Neural cell (in vitro differentiated cells): Measurements from ENCODE around the gene SP110. TPM values are rescaled to one million over a fixed set of nuclear protein-coding genes. Genes with fewer than 3 reads are reported as not detected.
A peak's percentile ranks its signal among the peaks of the same experiment; 100 is the strongest.

Source experiments
- H2AFZ ChIP-seq: fragments of 200-600, 300-800 bp; sonication (generic), shearing (Covaris generic); 2 replicates; pipeline ENCODE4 v1.6.0; 2014; ENCODE audit warnings: low read depth, mild to moderate bottlenecking, antibody characterized with exemption, low read length, moderate library complexity
- H3F3A ChIP-seq: fragments of 200-600 bp; shearing (Covaris generic); 2 replicates; pipeline ENCODE4 v1.6.1; 2016; ENCODE audit warnings: mild to moderate bottlenecking, moderate library complexity, mixed read lengths, antibody characterized with exemption, low read length; ENCODE audit not compliant: insufficient read depth, poor library complexity, severe bottlenecking
- H3K27ac ChIP-seq: fragments of 200-600, 300-800 bp; sonication (generic), shearing (Covaris generic); 2 replicates; pipeline ENCODE4 v1.5.1; 2014; ENCODE audit warnings: mild to moderate bottlenecking, low read length, moderate library complexity
- H3K27me3 ChIP-seq: fragments of 300-800, 200-600 bp; sonication (generic), shearing (Covaris generic); 2 replicates; pipeline ENCODE4 v1.6.0; 2014; ENCODE audit warnings: mild to moderate bottlenecking, low read depth, low read length, moderate library complexity; ENCODE audit not compliant: insufficient read depth
- H3K36me3 ChIP-seq: fragments of 300-800, 200-600 bp; sonication (generic), shearing (Covaris generic); 2 replicates; pipeline ENCODE4 v1.5.1; 2014; ENCODE audit warnings: mild to moderate bottlenecking, antibody characterized with exemption, low read length, moderate library complexity; ENCODE audit not compliant: insufficient read depth
- H3K4me2 ChIP-seq: fragments of 300-800, 200-600 bp; sonication (generic), shearing (Covaris generic); 2 replicates; pipeline ENCODE4 v1.6.0; 2014; ENCODE audit warnings: mild to moderate bottlenecking, low read length
- H3K4me3 ChIP-seq: fragments of 300-800, 200-600 bp; sonication (generic), shearing (Covaris generic); 2 replicates; pipeline ENCODE4 v1.5.1; 2014; ENCODE audit warnings: mild to moderate bottlenecking, low read length, moderate library complexity
- H3K79me2 ChIP-seq: fragments of 200-600 bp; shearing (Covaris generic); replicated peaks from 2 replicates; pipeline ENCODE4 v1.6.0; 2014; ENCODE audit warnings: mild to moderate bottlenecking, low read length, moderate library complexity; ENCODE audit not compliant: insufficient read depth
- H3K9ac ChIP-seq: fragments of 300-800, 200-600 bp; sonication (generic), shearing (Covaris generic); 2 replicates; pipeline ENCODE4 v1.6.1; 2016; ENCODE audit warnings: mild to moderate bottlenecking, low read length, mixed read lengths
- H3K9me2 ChIP-seq: fragments of 200-600 bp; shearing (Covaris generic); 2 replicates; pipeline ENCODE4 v1.6.1; 2016; ENCODE audit warnings: mild to moderate bottlenecking, low read length, mixed read lengths; ENCODE audit not compliant: insufficient read depth
- H3K9me3 ChIP-seq: fragments of 200-600, 300-800 bp; sonication (generic), shearing (Covaris generic); 2 replicates; pipeline ENCODE4 v1.6.1; 2016; ENCODE audit warnings: mild to moderate bottlenecking, mixed run types, low read length, moderate library complexity, mixed read lengths
- H4K20me1 ChIP-seq: fragments of 200-600 bp; shearing (Covaris generic); 2 replicates; pipeline ENCODE4 v1.6.1; 2016; ENCODE audit warnings: mild to moderate bottlenecking, mixed run types; ENCODE audit not compliant: insufficient read depth
- EP300 ChIP-seq: fragments of 450-650 bp; conservative IDR thresholded peaks from 2 replicates; pipeline ENCODE4 v1.6.1; 2014; ENCODE audit warnings: antibody characterized with exemption, mild to moderate bottlenecking, moderate library complexity; ENCODE audit not compliant: poor library complexity, severe bottlenecking
- EZH2 ChIP-seq: fragments of 200-600, 300-800 bp; shearing (Covaris generic), sonication (generic); IDR thresholded peaks from 2 replicates; pipeline ENCODE4 v1.6.1; 2014; ENCODE audit warnings: antibody characterized with exemption, low read length, borderline replicate concordance, mild to moderate bottlenecking; ENCODE audit not compliant: insufficient read depth, poor library complexity, severe bottlenecking
- MXI1 ChIP-seq: fragments of 450-650 bp; conservative IDR thresholded peaks from 2 replicates; pipeline ENCODE4 v1.6.1; 2014; ENCODE audit warnings: antibody characterized with exemption, mild to moderate bottlenecking; ENCODE audit not compliant: poor library complexity, severe bottlenecking
- POLR2AphosphoS5 ChIP-seq: IDR thresholded peaks from 2 replicates; pipeline ENCODE4 v1.6.1; 2012
- RAD21 ChIP-seq: fragments of 450-650 bp; conservative IDR thresholded peaks from 2 replicates; pipeline ENCODE4 v1.6.1; 2014; ENCODE audit warnings: antibody characterized with exemption, mild to moderate bottlenecking, moderate library complexity
- SMC3 ChIP-seq: fragments of 450-650 bp; conservative IDR thresholded peaks from 2 replicates; pipeline ENCODE4 v1.6.1; 2014; ENCODE audit warnings: antibody characterized with exemption, mild to moderate bottlenecking, moderate library complexity; ENCODE audit not compliant: poor library complexity
- TAF1 ChIP-seq: IDR thresholded peaks from 2 replicates; pipeline ENCODE4 v1.6.1; 2012; ENCODE audit warnings: low read depth
- polyA plus RNA-seq: library from polyadenylated mRNA; depleted of rRNA; stranded (reverse); fragments of >200 nt; gene quantifications from 2 replicates; pipeline ENCODE4 v1.2.3, GENCODE V29; 2014
- TF ChIP-seq, protein P1 (sequence below): fragments of 450-650 bp; IDR thresholded peaks from 2 replicates; pipeline ENCODE4 v1.5.1; 2014; ENCODE audit warnings: antibody characterized with exemption, mild to moderate bottlenecking, moderate library complexity; ENCODE audit not compliant: poor library complexity, severe bottlenecking
- TF ChIP-seq, protein P2 (sequence below): IDR thresholded peaks from 2 replicates; pipeline ENCODE4 v1.6.1; 2012; ENCODE audit warnings: borderline replicate concordance

SP110 gene
- polyA plus RNA-seq, 1 donor from 2014 or later: not detected

- Histone ChIP-seq H2AFZ (no peak overlapping the region), H4K20me1 (no peaks in the 10 kb centered on the region), H3K9me2 (no peaks in the 10 kb centered on the region), H3K27me3 (no peaks in the 10 kb centered on the region), H3K4me3 (no peak overlapping the region), H3K9me3 (no peaks in the 10 kb centered on the region), H3K36me3 (no peaks in the 10 kb centered on the region), H3K4me2 (no peak overlapping the region), H3K27ac (no peak overlapping the region), H3K9ac (no peak overlapping the region), H3K79me2 (no peaks in the 10 kb centered on the region), H3F3A (no peaks in the 10 kb centered on the region)
- no peak for TF ChIP-seq MXI1
- TF ChIP-seq, protein P1, sequence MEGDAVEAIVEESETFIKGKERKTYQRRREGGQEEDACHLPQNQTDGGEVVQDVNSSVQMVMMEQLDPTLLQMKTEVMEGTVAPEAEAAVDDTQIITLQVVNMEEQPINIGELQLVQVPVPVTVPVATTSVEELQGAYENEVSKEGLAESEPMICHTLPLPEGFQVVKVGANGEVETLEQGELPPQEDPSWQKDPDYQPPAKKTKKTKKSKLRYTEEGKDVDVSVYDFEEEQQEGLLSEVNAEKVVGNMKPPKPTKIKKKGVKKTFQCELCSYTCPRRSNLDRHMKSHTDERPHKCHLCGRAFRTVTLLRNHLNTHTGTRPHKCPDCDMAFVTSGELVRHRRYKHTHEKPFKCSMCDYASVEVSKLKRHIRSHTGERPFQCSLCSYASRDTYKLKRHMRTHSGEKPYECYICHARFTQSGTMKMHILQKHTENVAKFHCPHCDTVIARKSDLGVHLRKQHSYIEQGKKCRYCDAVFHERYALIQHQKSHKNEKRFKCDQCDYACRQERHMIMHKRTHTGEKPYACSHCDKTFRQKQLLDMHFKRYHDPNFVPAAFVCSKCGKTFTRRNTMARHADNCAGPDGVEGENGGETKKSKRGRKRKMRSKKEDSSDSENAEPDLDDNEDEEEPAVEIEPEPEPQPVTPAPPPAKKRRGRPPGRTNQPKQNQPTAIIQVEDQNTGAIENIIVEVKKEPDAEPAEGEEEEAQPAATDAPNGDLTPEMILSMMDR: no peak
- TF ChIP-seq, protein P2, sequence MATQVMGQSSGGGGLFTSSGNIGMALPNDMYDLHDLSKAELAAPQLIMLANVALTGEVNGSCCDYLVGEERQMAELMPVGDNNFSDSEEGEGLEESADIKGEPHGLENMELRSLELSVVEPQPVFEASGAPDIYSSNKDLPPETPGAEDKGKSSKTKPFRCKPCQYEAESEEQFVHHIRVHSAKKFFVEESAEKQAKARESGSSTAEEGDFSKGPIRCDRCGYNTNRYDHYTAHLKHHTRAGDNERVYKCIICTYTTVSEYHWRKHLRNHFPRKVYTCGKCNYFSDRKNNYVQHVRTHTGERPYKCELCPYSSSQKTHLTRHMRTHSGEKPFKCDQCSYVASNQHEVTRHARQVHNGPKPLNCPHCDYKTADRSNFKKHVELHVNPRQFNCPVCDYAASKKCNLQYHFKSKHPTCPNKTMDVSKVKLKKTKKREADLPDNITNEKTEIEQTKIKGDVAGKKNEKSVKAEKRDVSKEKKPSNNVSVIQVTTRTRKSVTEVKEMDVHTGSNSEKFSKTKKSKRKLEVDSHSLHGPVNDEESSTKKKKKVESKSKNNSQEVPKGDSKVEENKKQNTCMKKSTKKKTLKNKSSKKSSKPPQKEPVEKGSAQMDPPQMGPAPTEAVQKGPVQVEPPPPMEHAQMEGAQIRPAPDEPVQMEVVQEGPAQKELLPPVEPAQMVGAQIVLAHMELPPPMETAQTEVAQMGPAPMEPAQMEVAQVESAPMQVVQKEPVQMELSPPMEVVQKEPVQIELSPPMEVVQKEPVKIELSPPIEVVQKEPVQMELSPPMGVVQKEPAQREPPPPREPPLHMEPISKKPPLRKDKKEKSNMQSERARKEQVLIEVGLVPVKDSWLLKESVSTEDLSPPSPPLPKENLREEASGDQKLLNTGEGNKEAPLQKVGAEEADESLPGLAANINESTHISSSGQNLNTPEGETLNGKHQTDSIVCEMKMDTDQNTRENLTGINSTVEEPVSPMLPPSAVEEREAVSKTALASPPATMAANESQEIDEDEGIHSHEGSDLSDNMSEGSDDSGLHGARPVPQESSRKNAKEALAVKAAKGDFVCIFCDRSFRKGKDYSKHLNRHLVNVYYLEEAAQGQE: no peak
Measured at GRCh38 chr2:230179907-230180306, 39.9 kb downstream of the SP110 start.

GRCh38 chr2:230178546-230179485, 41.0 kb downstream of the SP110 start:
- H3K9me2 ChIP-seq: no peaks in the 10 kb centered on the region
- H3K4me2 ChIP-seq: no peak overlapping the region
- no peaks in the 10 kb centered on the region for H3F3A ChIP-seq
- peak overlapping the region; percentile 15 for H3K4me3 ChIP-seq
- no peak overlapping the region for H2AFZ ChIP-seq
- TF ChIP-seq EP300 (no peak), MXI1 (no peak), EZH2 (no peak), TAF1 (no peak), POLR2AphosphoS5 (no peak), SMC3 (no peak), RAD21 (no peak)
- TF ChIP-seq, protein P2: no peak
- TF ChIP-seq, protein P1: no peak
- no peaks in the 10 kb centered on the region for H3K9me3 ChIP-seq
- no peaks in the 10 kb centered on the region for H3K36me3 ChIP-seq
- no peak overlapping the region for H3K9ac ChIP-seq
- no peaks in the 10 kb centered on the region for H3K79me2 ChIP-seq
- no peaks in the 10 kb centered on the region for H3K27me3 ChIP-seq
- H4K20me1 ChIP-seq: no peaks in the 10 kb centered on the region
- no peak overlapping the region for H3K27ac ChIP-seq
